22Rv1 (cell line): ENCODE data around the gene PRR12.

Experiments used
- H3K27ac ChIP-seq: fragments of 450-650 bp; 2 replicates; pipeline ENCODE4 v1.5.1; 2017
- ZFX ChIP-seq: fragments of 450-650 bp; IDR thresholded peaks from 2 replicates; pipeline ENCODE4 v1.6.1; 2017; ENCODE audit warnings: antibody characterized with exemption, borderline replicate concordance
- TF ChIP-seq, protein P1 (sequence below): fragments of 450-650 bp; IDR thresholded peaks from 2 replicates; pipeline ENCODE4 v1.5.1; 2017; ENCODE audit warnings: mild to moderate bottlenecking

Gene PRR12

DNA sequence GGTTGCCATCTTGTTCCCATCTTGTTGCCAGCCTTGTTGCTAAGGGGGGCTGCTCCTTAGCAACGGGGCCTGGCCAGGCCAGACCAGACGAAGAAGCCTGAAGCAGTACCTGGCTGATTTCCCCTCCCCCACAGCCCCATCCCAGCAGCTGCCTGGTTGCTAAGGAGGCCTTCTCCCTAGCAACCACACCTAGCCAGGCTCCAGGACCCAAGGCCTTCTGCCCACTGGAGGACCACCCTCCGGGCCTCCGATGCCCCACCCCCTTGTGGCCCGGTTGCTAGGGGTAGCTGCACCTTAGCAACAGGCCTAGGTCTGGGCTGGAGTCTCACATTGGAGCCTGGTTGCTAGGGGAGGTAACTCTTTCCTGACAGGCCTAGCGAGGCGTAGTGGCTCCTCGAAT is 6.0 kb upstream of the PRR12 start:
- H3K27ac ChIP-seq, result no peak overlapping the region
- TF ChIP-seq, protein P1, sequence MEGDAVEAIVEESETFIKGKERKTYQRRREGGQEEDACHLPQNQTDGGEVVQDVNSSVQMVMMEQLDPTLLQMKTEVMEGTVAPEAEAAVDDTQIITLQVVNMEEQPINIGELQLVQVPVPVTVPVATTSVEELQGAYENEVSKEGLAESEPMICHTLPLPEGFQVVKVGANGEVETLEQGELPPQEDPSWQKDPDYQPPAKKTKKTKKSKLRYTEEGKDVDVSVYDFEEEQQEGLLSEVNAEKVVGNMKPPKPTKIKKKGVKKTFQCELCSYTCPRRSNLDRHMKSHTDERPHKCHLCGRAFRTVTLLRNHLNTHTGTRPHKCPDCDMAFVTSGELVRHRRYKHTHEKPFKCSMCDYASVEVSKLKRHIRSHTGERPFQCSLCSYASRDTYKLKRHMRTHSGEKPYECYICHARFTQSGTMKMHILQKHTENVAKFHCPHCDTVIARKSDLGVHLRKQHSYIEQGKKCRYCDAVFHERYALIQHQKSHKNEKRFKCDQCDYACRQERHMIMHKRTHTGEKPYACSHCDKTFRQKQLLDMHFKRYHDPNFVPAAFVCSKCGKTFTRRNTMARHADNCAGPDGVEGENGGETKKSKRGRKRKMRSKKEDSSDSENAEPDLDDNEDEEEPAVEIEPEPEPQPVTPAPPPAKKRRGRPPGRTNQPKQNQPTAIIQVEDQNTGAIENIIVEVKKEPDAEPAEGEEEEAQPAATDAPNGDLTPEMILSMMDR, result no peak
- no peak for TF ChIP-seq ZFX

DNA sequence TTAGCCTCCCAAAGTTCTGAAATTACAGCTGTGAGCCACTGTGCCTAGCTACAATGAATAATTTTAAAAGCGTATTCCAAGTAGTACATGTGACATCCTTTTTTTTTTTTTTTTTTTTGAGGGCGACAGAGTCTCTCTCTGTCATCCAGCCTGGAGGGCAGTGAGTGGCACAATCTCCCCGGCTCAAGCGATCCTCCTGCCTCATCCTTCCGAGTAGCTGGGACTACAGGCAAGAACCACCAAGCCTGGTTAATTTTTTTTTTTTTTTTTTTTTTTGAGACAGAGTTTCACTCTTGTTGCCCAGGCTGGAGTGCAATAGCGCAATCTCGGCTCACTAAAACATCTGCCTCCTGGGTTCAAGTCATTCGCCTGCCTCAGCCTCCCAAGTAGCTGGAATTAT is 3.8 kb upstream of the PRR12 start:
- TF ChIP-seq, protein P1, result no peak
- TF ChIP-seq ZFX, result no peak
- no peak overlapping the region for H3K27ac ChIP-seq

DNA sequence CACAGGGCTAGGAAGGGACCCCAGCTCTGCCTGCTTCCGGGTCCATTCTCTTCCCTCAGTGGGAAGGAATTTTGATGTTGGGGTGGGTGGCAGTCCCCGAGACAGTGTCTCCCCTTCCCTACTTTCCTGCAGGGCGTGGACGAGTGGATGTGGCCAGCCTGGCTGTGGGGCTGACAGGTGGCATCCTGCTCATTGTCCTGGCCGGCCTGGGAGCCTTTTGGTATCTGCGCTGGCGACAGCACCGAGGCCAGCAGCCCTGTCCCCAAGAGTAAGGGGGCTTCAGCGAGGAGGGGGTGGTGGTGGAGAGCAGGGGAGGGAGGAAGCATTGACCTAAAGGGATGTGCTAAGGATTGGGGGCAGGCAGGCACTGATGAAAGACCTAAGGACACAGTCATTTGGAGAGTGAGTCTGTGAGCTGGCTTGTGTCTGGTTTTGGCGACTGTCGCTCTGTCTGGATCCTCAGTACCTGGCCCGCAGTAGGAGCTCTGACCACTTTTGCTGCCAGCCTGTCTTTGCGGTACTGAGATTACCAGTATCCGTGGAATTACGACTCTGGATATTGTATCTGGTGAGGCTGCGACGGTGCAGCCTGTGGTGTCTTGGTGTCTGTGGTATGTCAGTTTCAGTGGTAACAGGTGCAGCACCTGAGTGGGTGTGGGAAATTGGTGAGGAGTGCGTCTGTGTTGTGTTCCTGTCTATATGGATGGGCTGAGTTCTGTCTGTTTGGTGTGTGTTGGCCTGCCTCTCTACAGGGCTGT is 2.4 kb upstream of the PRR12 start:
- H3K27ac ChIP-seq, result no peak overlapping the region
- TF ChIP-seq, protein P1, result no peak
- no peak for TF ChIP-seq ZFX

DNA sequence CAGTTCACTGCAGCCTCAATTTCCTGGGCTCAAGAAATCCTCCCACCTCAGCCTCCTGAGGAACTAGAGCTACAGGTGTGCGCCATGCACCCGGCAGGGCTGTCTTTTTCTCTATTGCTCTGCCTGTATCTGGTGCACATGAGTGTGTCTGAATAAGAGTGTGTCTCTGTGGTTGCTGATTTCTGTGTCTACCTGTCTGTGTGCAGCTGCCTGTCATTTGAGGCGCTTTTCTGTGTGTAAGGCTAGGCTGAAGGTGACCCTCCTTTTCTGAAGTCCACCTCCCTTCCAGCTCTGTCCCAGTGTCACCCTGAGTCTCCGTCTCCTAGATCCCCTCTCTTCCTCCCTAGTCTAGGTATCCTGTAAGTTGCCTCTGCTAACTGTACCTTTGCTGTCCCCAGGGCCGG is 1.5 kb upstream of the PRR12 start:
- TF ChIP-seq, protein P1, result no peak
- no peak for TF ChIP-seq ZFX
- H3K27ac ChIP-seq, result peak overlapping the region; percentile 98; the same call in 1 of the 2 replicates

DNA sequence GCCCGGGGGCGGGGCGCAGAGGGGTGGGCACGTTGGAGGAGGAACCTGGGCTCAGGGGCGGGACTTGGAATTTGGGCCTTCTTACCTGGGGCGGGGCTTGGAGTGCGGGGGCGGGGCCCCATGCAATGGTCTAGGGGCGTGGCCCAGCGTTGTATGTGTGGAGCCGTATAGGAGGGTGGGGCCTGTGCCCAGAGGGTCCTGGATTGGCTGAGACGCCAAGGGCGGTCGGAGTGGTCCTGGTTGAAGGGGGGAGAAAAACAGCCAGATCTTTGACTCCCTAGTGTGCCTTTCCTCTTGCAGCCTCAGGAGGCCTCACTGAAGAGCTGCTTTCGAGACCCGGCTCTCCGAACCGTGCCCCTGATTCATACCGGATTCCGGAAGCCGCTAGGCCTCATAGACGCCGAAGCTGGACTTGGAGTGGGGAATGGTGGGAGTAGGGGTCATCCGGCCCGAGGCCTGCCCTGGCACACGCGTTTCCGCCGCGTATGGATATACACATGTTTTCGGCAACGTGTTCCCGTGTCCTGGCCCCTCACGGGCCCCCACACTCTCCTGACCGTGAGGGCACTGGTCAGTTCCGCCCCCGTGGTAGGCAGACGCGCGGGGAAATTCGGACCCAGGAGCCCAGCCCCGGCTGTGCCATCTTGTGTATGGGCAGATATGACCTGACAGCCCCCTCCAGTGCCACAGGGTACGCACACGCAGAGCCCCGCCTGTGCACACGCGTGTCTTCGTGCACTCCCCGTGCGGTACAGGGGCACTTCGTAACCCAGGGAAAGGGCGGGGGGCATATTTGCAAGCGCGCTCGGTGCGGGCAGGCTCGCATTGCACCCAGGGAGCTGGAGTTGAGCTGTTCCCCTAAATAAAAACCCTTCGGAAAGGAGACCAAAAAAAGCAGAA is 661 bp upstream of the PRR12 start:
- TF ChIP-seq, protein P1, result 0 out of 2 replicates have a peak, but pooled peaks have one; percentile 11
- TF ChIP-seq ZFX, result no peak

DNA sequence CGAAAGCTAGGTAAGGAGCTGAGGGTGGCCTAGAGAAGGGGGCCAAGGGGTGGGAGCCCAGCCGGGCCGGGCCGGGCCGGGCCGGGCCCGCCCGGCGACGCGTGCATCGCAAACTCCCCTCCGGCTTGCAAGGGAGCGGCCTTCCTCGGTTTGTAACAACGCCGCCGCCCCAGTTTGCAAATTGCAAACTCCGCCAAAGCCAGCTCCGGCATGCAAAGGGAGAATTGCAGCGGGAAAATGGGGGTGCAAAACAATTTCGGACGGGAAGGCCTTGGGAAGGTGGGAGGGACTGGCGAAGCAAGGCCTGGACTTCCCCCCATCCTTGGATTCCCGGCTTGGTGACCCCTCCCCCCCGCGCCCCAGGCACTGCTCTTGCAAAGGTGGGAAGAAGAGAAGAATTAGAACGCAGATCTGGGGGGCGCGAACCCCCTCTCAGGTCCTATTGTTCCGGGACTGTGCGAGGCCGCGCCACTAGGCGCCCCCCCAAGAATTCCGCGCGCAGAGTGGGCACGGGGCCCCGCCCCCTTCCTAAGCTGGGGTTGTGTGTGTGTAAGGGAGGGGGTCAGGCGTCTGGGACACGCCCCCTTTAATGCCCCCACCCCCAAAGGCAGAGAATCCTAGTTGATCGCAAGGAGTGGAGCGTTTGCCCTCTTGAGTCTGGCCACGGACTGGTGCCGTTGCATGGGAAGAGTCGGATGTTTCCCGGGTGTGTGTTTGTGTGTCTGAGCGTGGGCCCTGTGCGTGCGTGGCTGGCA is 926 bp downstream of the PRR12 start:
- no peak for TF ChIP-seq ZFX
- TF ChIP-seq, protein P1, result no peak
- peak overlapping the region; percentile 98 for H3K27ac ChIP-seq

More for the DNA sequence above, 661 bp upstream of the PRR12 start:
- H3K27ac ChIP-seq, result peak overlapping the region; percentile 98
